ENCODE measurements around the gene ATG9A. TPM values are rescaled to one million over a fixed set of nuclear protein-coding genes. Genes with fewer than 3 reads are reported as not detected.

Gene ATG9A
- total and polyA plus RNA-seq, 4 donors = 22.5 to 49.1 (median 42.6) TPM

DNA sequence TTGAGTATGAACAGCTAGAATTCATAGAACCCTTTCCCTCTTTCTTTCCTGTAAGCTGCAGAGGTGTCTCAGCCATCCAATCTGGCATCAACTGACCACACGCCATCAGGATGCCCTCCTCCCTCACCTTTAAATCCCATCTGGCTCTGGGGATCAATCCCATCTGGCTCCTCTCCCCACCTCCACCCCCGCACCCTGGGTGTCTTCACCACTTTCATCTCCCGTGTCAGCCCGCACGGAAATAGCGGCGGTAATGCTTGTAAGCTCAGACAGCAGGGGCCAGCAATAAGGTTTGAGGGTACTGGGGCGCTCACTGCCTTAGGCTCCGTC is 23.1 kb upstream of the ATG9A start:
- ATAC-seq (ENCODE audit: insufficient read depth, low FRiP score) (no peak), DNase-seq (no peak)
- peaks cover 0 to 43% (median 35%) of the 10 kb centered on the region in 3 donors for H3K27me3 ChIP-seq (ENCODE audit: control insufficient read depth in 3 of 3, insufficient read depth in 3 of 3, low read length in 2 of 3)
- WGBS, 2 donors = 5 to 13% methylated on average over 9 of the region's 9 CpGs
- TF ChIP-seq, protein P1, sequence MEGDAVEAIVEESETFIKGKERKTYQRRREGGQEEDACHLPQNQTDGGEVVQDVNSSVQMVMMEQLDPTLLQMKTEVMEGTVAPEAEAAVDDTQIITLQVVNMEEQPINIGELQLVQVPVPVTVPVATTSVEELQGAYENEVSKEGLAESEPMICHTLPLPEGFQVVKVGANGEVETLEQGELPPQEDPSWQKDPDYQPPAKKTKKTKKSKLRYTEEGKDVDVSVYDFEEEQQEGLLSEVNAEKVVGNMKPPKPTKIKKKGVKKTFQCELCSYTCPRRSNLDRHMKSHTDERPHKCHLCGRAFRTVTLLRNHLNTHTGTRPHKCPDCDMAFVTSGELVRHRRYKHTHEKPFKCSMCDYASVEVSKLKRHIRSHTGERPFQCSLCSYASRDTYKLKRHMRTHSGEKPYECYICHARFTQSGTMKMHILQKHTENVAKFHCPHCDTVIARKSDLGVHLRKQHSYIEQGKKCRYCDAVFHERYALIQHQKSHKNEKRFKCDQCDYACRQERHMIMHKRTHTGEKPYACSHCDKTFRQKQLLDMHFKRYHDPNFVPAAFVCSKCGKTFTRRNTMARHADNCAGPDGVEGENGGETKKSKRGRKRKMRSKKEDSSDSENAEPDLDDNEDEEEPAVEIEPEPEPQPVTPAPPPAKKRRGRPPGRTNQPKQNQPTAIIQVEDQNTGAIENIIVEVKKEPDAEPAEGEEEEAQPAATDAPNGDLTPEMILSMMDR (IDR thresholded peaks at IDR 0.05; ENCODE audit: control extremely low read depth, extremely low read depth) = no peak
- peaks cover 0 to 12% (median 7%) of the 10 kb centered on the region in 4 donors for H3K36me3 ChIP-seq (ENCODE audit: control insufficient read depth in 4 of 4, insufficient read depth in 4 of 4, low read length in 4 of 4)
- peak overlapping the region; percentile 81 to 94 for H3K27ac ChIP-seq (ENCODE audit: low read depth in 1 of 2, low read length in 1 of 2)
- H3K9me3 ChIP-seq (ENCODE audit: control insufficient read depth in 4 of 4, insufficient read depth in 3 of 4, low read length in 3 of 4) = no peaks in the 10 kb centered on the region
- peaks cover 0 to 37% (median 35%) of the 10 kb centered on the region in 5 donors for H3K4me1 ChIP-seq (ENCODE audit: control insufficient read depth in 5 of 5, insufficient read depth in 5 of 5, low read length in 5 of 5)
- no peak overlapping the region for H3K9ac ChIP-seq (ENCODE audit: insufficient read depth in 1 of 2, low read length in 2 of 2)
- H3K4me3 ChIP-seq = peak overlapping the region; percentile 48

DNA sequence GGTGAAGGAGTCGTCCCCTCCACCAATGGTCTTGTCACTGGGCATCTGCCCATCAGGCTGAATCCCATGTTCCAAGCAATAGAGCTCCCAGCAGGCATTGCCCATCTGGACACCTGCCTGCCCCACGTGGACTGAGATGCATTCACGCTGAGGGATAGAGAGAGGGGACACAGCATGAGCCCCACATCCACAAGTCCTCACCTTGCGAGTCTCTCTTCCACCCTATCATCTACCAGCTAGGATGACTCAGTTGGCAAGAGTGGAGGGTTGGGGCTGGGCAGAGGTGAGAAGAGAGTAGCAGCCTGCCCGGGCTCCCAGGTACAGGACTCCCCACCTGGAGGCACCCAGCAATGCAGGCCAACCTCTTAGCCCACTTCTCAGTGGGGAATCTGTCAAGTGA is 22.6 kb upstream of the ATG9A start:
- H3K9ac ChIP-seq (ENCODE audit: insufficient read depth in 1 of 2, low read length in 2 of 2) = no peak overlapping the region
- H3K27ac ChIP-seq (ENCODE audit: low read depth in 1 of 2, low read length in 1 of 2) = peak overlapping the region in 1 of 2 donors; percentile 13
- peaks cover 0 to 12% (median 10%) of the 10 kb centered on the region in 4 donors for H3K36me3 ChIP-seq (ENCODE audit: control insufficient read depth in 4 of 4, insufficient read depth in 4 of 4, low read length in 4 of 4)
- H3K27me3 ChIP-seq (ENCODE audit: control insufficient read depth in 3 of 3, insufficient read depth in 3 of 3, low read length in 2 of 3) = peaks cover 0 to 43% (median 35%) of the 10 kb centered on the region in 3 donors
- no peaks in the 10 kb centered on the region for H3K9me3 ChIP-seq (ENCODE audit: control insufficient read depth in 4 of 4, insufficient read depth in 3 of 4, low read length in 3 of 4)
- ATAC-seq (ENCODE audit: insufficient read depth, low FRiP score) (no peak), DNase-seq (no peak)
- H3K4me3 ChIP-seq = no peak overlapping the region
- TF ChIP-seq, protein P1 (IDR thresholded peaks at IDR 0.05; ENCODE audit: control extremely low read depth, extremely low read depth) = no peak
- WGBS, 2 donors = 60 to 69% methylated on average over 5 of the region's 5 CpGs
- H3K4me1 ChIP-seq (ENCODE audit: control insufficient read depth in 5 of 5, insufficient read depth in 5 of 5, low read length in 5 of 5) = peaks cover 0 to 37% (median 35%) of the 10 kb centered on the region in 5 donors

DNA sequence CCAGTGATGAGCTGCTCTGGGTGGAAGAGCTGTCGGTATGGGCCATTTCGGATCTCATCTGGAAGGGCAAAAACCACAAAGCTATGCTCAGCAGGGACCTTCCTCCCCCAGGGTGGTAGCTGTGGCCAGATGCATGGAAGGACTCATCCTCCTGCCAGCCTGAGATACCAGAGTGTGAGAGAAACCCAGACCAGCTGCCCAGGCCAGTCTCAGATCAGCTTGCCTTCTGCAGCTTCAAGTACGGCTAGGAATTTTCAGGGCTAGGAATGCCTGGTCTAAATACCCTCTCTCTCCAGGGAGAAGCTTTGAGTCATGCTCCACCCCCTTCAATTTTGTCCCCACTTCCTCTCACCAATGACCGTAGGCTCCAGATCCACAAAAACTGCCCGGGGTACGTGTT is 22.2 kb upstream of the ATG9A start:
- Histone ChIP-seq H3K27ac (ENCODE audit: low read depth in 1 of 2, low read length in 1 of 2) (peak overlapping the region in 1 of 2 donors; percentile 13), H3K9me3 (ENCODE audit: control insufficient read depth in 4 of 4, insufficient read depth in 3 of 4, low read length in 3 of 4) (no peaks in the 10 kb centered on the region), H3K27me3 (ENCODE audit: control insufficient read depth in 3 of 3, insufficient read depth in 3 of 3, low read length in 2 of 3) (peaks cover 0 to 43% (median 35%) of the 10 kb centered on the region in 3 donors), H3K4me1 (ENCODE audit: control insufficient read depth in 5 of 5, insufficient read depth in 5 of 5, low read length in 5 of 5) (peaks cover 0 to 39% (median 35%) of the 10 kb centered on the region in 5 donors), H3K36me3 (ENCODE audit: control insufficient read depth in 4 of 4, insufficient read depth in 4 of 4, low read length in 4 of 4) (peaks cover 0 to 14% (median 11%) of the 10 kb centered on the region in 4 donors), H3K9ac (ENCODE audit: insufficient read depth in 1 of 2, low read length in 2 of 2) (no peak overlapping the region), H3K4me3 (no peak overlapping the region)
- 36 to 69% methylated on average over 6 of the region's 6 CpGs for WGBS, 2 donors
- no peak for ATAC-seq (ENCODE audit: insufficient read depth, low FRiP score)
- TF ChIP-seq, protein P1 (IDR thresholded peaks at IDR 0.05; ENCODE audit: control extremely low read depth, extremely low read depth) = no peak
- DNase-seq = no peak
